Mesendoderm (in vitro differentiated cells): ENCODE results near the gene P2RX1.
A peak's percentile ranks its signal among the peaks of the same experiment; 100 is the strongest.

Source experiments
- DNase-seq: peaks from one replicate; pipeline ENCODE4 v3.0.0; 2013
- H2AK5ac ChIP-seq: 2 replicates; pipeline ENCODE4 v1.6.1; 2013; ENCODE audit warnings: low read length, inconsistent platforms
- H2BK120ac ChIP-seq: 2 replicates; pipeline ENCODE4 v1.6.1; 2013; ENCODE audit warnings: low read depth, mild to moderate bottlenecking, low read length, moderate library complexity, mixed read lengths
- H2BK15ac ChIP-seq: replicated peaks from 2 replicates; pipeline ENCODE4 v1.6.1; 2013; ENCODE audit warnings: low read depth, mild to moderate bottlenecking, moderate library complexity
- H2BK5ac ChIP-seq: 2 replicates; pipeline ENCODE4 v1.6.1; 2013; ENCODE audit warnings: low read length, inconsistent platforms
- H3K18ac ChIP-seq: 2 replicates; pipeline ENCODE4 v1.6.1; 2013; ENCODE audit warnings: mild to moderate bottlenecking, low read length, mixed read lengths
- H3K23ac ChIP-seq: one replicate; pipeline ENCODE4 v1.6.1; 2013; ENCODE audit warnings: low read length
- H3K27ac ChIP-seq: 2 replicates; pipeline ENCODE4 v1.5.1; 2013; ENCODE audit warnings: low read depth, mild to moderate bottlenecking, inconsistent platforms, low read length, moderate library complexity
- H3K27me3 ChIP-seq: 2 replicates; pipeline ENCODE4 v1.6.1; 2013; ENCODE audit warnings: low read length, control low read depth, mild to moderate bottlenecking, inconsistent platforms; ENCODE audit not compliant: insufficient read depth, poor library complexity
- H3K36me3 ChIP-seq: 2 replicates; pipeline ENCODE4 v1.6.1; 2013; ENCODE audit warnings: low read length, inconsistent platforms; ENCODE audit not compliant: control insufficient read depth, insufficient read depth
- H3K4ac ChIP-seq: one replicate; pipeline ENCODE4 v1.6.1; 2013; ENCODE audit warnings: low read depth, mild to moderate bottlenecking, low read length, moderate library complexity
- H3K4me1 ChIP-seq: 2 replicates; pipeline ENCODE4 v1.6.1; 2013; ENCODE audit warnings: low read depth, low read length, inconsistent platforms; ENCODE audit not compliant: control insufficient read depth
- H3K4me2 ChIP-seq: 2 replicates; pipeline ENCODE4 v1.6.1; 2013; ENCODE audit warnings: low read length
- H3K4me3 ChIP-seq: 2 replicates; pipeline ENCODE4 v1.5.1; 2013; ENCODE audit warnings: mild to moderate bottlenecking, low read length
- H3K56ac ChIP-seq: one replicate; pipeline ENCODE4 v1.6.1; 2013; ENCODE audit warnings: low read length
- H3K79me1 ChIP-seq: 2 replicates; pipeline ENCODE4 v1.6.1; 2013; ENCODE audit warnings: low read length, inconsistent platforms
- H3K79me2 ChIP-seq: 2 replicates; pipeline ENCODE4 v1.6.1; 2013; ENCODE audit warnings: mild to moderate bottlenecking, low read length; ENCODE audit not compliant: control insufficient read depth, insufficient read depth
- H3K9ac ChIP-seq: 2 replicates; pipeline ENCODE4 v1.6.1; 2013; ENCODE audit warnings: low read length, inconsistent platforms
- H4K5ac ChIP-seq: one replicate; pipeline ENCODE4 v1.6.1; 2013; ENCODE audit warnings: low read length
- H4K8ac ChIP-seq: one replicate; pipeline ENCODE4 v1.6.1; 2013; ENCODE audit warnings: low read depth, mild to moderate bottlenecking, control low read depth, low read length, moderate library complexity
- WGBS: extraction: QIAGEN DNeasy Blood & Tissue Kit; methylation state at CpG from one replicate; pipeline ENCODE4 v1.1.7; 2013; ENCODE audit warnings: low lambda C conversion rate, missing lambda C conversion rate; ENCODE audit not compliant: insufficient coverage; ENCODE audit errors: extremely low coverage; 5-methylcytosine and 5-hydroxymethylcytosine counted together

P2RX1 gene

DNA sequence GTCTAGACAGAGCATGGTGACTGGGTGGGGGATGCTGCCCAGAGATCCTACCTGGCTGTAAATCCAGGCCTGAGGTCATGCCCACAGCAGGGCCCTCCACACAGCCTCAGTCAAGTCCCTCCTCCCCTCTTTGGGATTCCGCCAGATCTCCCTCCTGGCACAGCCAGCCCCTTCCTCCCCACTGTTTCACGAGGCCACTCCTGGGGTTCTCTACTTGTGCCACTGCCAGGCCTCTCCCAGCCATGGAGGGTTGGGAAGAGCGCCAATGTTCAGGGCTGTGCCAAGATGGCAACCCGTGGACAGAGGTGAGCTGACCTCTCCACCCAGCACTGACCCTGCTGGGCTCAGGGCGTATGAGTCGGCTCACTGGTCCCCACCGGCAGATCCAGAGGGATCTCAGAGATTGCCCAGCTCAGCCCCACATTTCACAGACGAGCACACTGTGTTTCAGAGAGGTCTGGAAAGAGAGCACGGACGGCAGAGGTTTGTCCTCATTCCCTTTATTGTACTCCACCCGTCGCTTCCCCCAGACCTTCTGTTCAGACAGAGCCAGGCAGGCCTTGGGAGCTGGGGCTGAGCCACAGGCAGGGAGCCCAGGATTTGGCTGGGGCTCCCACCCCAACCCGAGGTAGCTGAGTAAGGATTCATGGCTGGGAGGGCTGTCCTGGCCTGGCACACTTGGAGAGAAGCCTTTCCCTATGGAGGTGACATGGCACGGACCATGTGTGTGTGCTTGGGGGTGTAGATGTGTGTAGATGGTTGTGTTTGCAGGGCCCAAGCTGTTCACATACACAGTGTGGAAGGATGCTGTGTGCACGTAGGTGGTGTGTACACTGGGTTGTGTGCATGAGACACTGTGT, 19.9 kb downstream of the P2RX1 start:
- Histone ChIP-seq H3K27ac (no peak overlapping the region), H2AK5ac (no peak overlapping the region), H2BK15ac (no peak overlapping the region), H2BK5ac (no peak overlapping the region), H2BK120ac (no peak overlapping the region), H3K9ac (no peak overlapping the region), H3K4me1 (peaks cover 8% of the 10 kb centered on the region), H3K4me3 (no peak overlapping the region), H3K79me1 (no peaks in the 10 kb centered on the region), H3K36me3 (no peaks in the 10 kb centered on the region), H3K27me3 (no peaks in the 10 kb centered on the region), H4K8ac (no peak overlapping the region), H3K4ac (no peak overlapping the region), H3K56ac (no peak overlapping the region), H3K4me2 (no peak overlapping the region), H4K5ac (no peak overlapping the region), H3K79me2 (no peaks in the 10 kb centered on the region), H3K23ac (no peak overlapping the region), H3K18ac (no peak overlapping the region)
- no peak for DNase-seq
- WGBS: no CpG with 5 or more reads among the region's 15 CpGs

DNA sequence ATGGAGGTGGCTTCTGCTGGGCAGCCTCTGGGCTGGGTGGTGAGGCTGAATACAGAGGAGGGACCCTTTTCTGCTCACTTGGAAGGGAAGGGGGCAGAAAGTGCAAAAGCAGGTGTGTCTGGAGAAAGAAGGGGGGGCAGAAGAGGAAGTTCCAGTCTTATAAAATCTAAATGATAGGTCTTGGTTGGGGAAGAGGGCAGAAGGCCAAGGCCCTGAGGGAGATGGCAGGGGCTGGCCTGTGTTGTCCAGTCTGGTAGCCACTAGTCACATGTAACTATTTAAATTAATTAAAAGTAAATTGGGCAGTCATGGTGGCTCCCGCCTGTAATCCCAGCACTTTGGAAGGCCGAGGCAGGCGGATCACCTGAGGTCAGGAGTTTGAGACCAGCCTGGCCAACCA, 20.9 kb downstream of the P2RX1 start:
- H2AK5ac ChIP-seq: no peak overlapping the region
- H3K4me3 ChIP-seq: no peak overlapping the region
- no peak overlapping the region for H3K56ac ChIP-seq
- H3K4ac ChIP-seq: no peak overlapping the region
- no peak overlapping the region for H2BK15ac ChIP-seq
- no peak overlapping the region for H4K8ac ChIP-seq
- no peak overlapping the region for H2BK5ac ChIP-seq
- no CpG with 5 or more reads among the region's 3 CpGs for whole genome bisulfite sequencing
- H3K23ac ChIP-seq: no peak overlapping the region
- no peak overlapping the region for H3K9ac ChIP-seq
- H3K79me1 ChIP-seq: no peaks in the 10 kb centered on the region
- H3K18ac ChIP-seq: no peak overlapping the region
- H3K79me2 ChIP-seq: no peaks in the 10 kb centered on the region
- H3K36me3 ChIP-seq: no peaks in the 10 kb centered on the region
- no peak overlapping the region for H3K27ac ChIP-seq
- no peak overlapping the region for H3K4me2 ChIP-seq
- H2BK120ac ChIP-seq: no peak overlapping the region
- no peak overlapping the region for H4K5ac ChIP-seq
- H3K4me1 ChIP-seq: peaks cover 8% of the 10 kb centered on the region
- H3K27me3 ChIP-seq: no peaks in the 10 kb centered on the region
- no peak for DNase-seq

DNA sequence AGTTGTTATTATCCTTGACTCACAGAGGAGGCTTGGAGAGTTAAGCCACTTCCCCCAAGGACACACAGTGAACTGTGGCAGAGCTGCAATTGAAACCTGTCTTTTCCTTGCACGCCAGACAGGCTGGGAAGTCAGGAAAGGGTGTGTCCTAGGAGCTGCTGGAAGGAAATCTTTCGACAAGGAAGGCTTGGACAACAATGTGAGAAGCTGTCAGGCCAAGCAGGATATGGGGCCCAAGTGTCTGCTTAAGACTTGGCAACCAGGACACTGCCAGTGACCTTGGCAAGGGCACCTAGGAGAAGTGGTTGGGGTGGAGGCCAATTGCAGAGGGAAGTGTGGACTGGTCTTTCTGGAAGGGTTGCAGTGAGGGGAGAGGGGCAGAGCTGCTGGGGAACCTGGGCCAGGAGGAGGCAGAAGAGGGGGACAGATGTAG, 21.3 kb downstream of the P2RX1 start:
- H3K27ac ChIP-seq: no peak overlapping the region
- peaks cover 8% of the 10 kb centered on the region for H3K4me1 ChIP-seq
- WGBS: no CpG with 5 or more reads among the region's 2 CpGs
- no peak overlapping the region for H3K18ac ChIP-seq
- no peak overlapping the region for H3K9ac ChIP-seq
- no peak overlapping the region for H3K4ac ChIP-seq
- no peak overlapping the region for H4K8ac ChIP-seq
- no peaks in the 10 kb centered on the region for H3K27me3 ChIP-seq
- no peak overlapping the region for H2BK120ac ChIP-seq
- H3K79me2 ChIP-seq: no peaks in the 10 kb centered on the region
- H3K56ac ChIP-seq: no peak overlapping the region
- no peak overlapping the region for H3K4me3 ChIP-seq
- H3K23ac ChIP-seq: no peak overlapping the region
- no peak overlapping the region for H2BK5ac ChIP-seq
- no peak for DNase-seq
- H2BK15ac ChIP-seq: no peak overlapping the region
- H4K5ac ChIP-seq: no peak overlapping the region
- no peak overlapping the region for H2AK5ac ChIP-seq
- no peaks in the 10 kb centered on the region for H3K79me1 ChIP-seq
- H3K4me2 ChIP-seq: no peak overlapping the region
- H3K36me3 ChIP-seq: no peaks in the 10 kb centered on the region

DNA sequence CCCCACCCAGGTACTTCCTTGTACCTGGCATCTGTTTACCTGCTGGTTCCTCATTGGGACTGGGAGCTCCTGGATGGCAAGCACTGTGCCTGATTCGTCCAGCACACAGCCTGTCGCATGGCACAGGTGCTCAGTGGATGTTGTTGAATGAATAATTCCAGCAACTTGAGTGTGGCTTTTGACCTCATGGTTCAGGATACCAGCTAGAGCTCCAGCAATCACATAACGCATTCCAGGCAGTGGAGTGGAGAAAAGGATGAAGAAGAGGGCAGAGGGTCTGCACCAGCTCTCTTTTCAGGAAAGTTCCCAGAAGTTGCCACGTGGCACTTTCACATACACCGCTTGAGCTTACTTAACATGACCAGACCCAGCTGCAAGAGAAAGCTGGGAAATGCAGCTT, 22.1 kb downstream of the P2RX1 start:
- no peak overlapping the region for H3K23ac ChIP-seq
- H3K27ac ChIP-seq: no peak overlapping the region
- H3K79me1 ChIP-seq: no peaks in the 10 kb centered on the region
- H2BK5ac ChIP-seq: no peak overlapping the region
- H4K5ac ChIP-seq: no peak overlapping the region
- peaks cover 8% of the 10 kb centered on the region for H3K4me1 ChIP-seq
- no peak overlapping the region for H3K9ac ChIP-seq
- H3K4me3 ChIP-seq: no peak overlapping the region
- no peak overlapping the region for H2BK15ac ChIP-seq
- H2AK5ac ChIP-seq: no peak overlapping the region
- WGBS: no CpG with 5 or more reads among the region's 5 CpGs
- H3K56ac ChIP-seq: no peak overlapping the region
- H2BK120ac ChIP-seq: no peak overlapping the region
- no peaks in the 10 kb centered on the region for H3K27me3 ChIP-seq
- H3K4ac ChIP-seq: no peak overlapping the region
- H3K18ac ChIP-seq: no peak overlapping the region
- no peak for DNase-seq
- H3K79me2 ChIP-seq: no peaks in the 10 kb centered on the region
- H3K4me2 ChIP-seq: no peak overlapping the region
- H4K8ac ChIP-seq: no peak overlapping the region
- no peaks in the 10 kb centered on the region for H3K36me3 ChIP-seq

DNA sequence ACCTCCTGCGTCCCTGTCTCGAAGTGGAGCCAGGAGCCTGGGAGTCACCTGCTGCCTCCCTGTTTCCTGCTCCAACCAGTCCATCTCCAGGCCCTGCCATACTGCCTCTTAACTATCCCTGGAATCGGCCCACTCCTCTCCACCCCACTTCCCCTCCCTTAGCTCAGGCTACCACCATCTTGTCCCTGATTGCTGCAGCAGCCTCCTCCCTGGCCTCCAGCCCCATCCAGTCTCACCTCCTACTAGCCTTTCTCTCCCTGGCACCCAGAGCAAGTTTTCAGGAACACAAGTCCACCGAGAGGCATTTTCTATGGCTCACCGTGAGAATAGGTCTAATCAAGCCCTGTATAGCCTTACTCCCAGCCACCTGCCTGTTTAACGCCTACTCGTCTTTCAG, 22.5 kb downstream of the P2RX1 start:
- H2BK5ac ChIP-seq: peak overlapping the region; percentile 20
- H3K27me3 ChIP-seq: no peaks in the 10 kb centered on the region
- H4K8ac ChIP-seq: no peak overlapping the region
- H2BK15ac ChIP-seq: no peak overlapping the region
- no peaks in the 10 kb centered on the region for H3K79me1 ChIP-seq
- H3K4ac ChIP-seq: no peak overlapping the region
- WGBS: no CpG with 5 or more reads among the region's 7 CpGs
- H3K9ac ChIP-seq: peak overlapping the region; percentile 78
- H3K23ac ChIP-seq: no peak overlapping the region
- H2AK5ac ChIP-seq: peak overlapping the region; percentile 93
- no peak overlapping the region for H3K4me3 ChIP-seq
- no peak for DNase-seq
- H2BK120ac ChIP-seq: no peak overlapping the region
- H3K4me2 ChIP-seq: peak overlapping the region; percentile 79
- no peak overlapping the region for H3K27ac ChIP-seq
- H3K18ac ChIP-seq: no peak overlapping the region
- H3K36me3 ChIP-seq: no peaks in the 10 kb centered on the region
- H4K5ac ChIP-seq: no peak overlapping the region
- H3K56ac ChIP-seq: peak overlapping the region; percentile 95
- H3K79me2 ChIP-seq: no peaks in the 10 kb centered on the region
- peaks cover 8% of the 10 kb centered on the region for H3K4me1 ChIP-seq
